Ovary (tissue), 3 donors: ENCODE results near the gene ARHGEF1.

Source experiments
- CTCF ChIP-seq, 3 donors: fragments of 450-650 bp in 2 of 3; fragments of 200-600 bp in 1 of 3; IDR thresholded peaks; one replicate each; pipeline versions ENCODE4 v1.5.1 to v1.8.0; 2016 to 2022; ENCODE audit warnings: antibody characterized with exemption in 3 of 3, mild to moderate bottlenecking in 1 of 3
- POLR2A ChIP-seq: fragments of 450-650 bp; IDR thresholded peaks from one replicate; pipeline ENCODE4 v1.6.1; 2017; ENCODE audit warnings: antibody characterized with exemption, mild to moderate bottlenecking, moderate library complexity
- donor health status: DM: no; HTN: no; CAD: no.

DNA sequence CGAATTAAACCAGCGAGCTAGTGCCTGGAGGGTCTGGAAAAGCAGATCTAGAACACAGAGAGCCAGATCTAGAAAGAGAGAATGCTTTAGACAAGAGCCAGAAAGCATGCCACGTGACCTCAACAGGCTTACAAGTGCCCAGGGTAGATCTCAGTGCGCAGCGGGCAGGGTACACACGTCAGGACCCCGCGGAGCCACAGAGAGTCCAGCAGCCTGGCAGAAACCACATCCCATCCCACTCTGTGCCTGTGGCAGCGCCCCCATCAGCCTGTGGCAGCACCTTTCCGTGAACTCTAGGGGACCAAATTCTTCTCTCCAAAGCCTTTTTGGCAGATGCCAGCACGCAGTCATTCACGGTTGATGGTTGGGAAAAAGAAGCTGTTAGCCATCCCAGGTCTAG lies 5.9 kb downstream of the ARHGEF1 start:
- TF ChIP-seq POLR2A = no peak
- TF ChIP-seq CTCF (IDR thresholded peaks at IDR 0.05) = no peak
